ENCODE measurements around the gene RASGRP4.
A peak's percentile ranks its signal among the peaks of the same experiment; 100 is the strongest.

RASGRP4 gene

DNA sequence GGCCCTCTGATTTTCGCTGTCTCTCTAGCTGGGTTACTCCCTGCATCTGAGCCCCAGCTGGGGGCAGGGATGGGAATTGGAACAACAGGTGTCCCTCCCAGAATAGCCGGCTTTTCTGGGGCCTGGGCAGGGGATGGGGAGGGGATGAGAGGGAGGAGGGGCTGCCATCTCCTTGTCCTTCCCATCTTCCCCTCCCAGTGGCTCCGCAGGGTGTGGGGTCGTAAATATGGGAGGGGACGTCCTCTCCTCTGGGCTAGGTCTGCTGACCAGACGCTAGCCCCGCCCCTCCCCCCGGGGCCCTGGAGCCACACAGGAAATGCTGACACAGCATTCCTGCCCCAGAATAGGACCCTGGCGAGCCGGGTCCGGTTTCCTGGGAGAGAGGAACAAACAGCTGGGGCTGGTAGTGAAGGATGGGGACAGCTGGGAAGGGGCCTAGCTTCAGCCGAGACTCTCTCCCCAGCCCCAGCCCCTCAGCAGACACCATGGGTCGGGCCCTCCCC, 8.6 kb upstream of the RASGRP4 start (continued):
- TF ChIP-seq, protein P1, sequence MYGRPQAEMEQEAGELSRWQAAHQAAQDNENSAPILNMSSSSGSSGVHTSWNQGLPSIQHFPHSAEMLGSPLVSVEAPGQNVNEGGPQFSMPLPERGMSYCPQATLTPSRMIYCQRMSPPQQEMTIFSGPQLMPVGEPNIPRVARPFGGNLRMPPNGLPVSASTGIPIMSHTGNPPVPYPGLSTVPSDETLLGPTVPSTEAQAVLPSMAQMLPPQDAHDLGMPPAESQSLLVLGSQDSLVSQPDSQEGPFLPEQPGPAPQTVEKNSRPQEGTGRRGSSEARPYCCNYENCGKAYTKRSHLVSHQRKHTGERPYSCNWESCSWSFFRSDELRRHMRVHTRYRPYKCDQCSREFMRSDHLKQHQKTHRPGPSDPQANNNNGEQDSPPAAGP (tag by site-specific recombination; IDR thresholded peaks at IDR 0.05): peak; percentile 90; the same call in 1 of the 2 replicates
- TF ChIP-seq, protein P2, sequence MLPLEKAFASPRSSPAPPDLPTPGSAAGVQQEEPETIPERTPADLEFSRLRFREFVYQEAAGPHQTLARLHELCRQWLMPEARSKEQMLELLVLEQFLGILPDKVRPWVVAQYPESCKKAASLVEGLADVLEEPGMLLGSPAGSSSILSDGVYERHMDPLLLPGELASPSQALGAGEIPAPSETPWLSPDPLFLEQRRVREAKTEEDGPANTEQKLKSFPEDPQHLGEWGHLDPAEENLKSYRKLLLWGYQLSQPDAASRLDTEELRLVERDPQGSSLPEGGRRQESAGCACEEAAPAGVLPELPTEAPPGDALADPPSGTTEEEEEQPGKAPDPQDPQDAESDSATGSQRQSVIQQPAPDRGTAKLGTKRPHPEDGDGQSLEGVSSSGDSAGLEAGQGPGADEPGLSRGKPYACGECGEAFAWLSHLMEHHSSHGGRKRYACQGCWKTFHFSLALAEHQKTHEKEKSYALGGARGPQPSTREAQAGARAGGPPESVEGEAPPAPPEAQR (tag by site-specific recombination; IDR thresholded peaks at IDR 0.05): peak; percentile 51; the same call in 1 of the 2 replicates
- TF ChIP-seq WT1 (tag by site-specific recombination; IDR thresholded peaks at IDR 0.05) (0 out of 2 replicates have a peak, but pooled peaks have one; percentile 30), GLIS1 (tag by site-specific recombination; IDR thresholded peaks at IDR 0.05) (peak; percentile 33; the same call in 1 of the 2 replicates), ZNF571 (tag by site-specific recombination; IDR thresholded peaks at IDR 0.05) (no peak), ZNF600 (tag by site-specific recombination; IDR thresholded peaks at IDR 0.05) (0 out of 2 replicates have a peak, but pooled peaks have one; percentile 24), ZNF549 (tag by site-specific recombination; IDR thresholded peaks at IDR 0.05) (no peak), ZNF19 (tag by site-specific recombination; IDR thresholded peaks at IDR 0.05; ENCODE audit: low read depth) (no peak), RBAK (tag by site-specific recombination; IDR thresholded peaks at IDR 0.05) (no peak), ZNF223 (tag by site-specific recombination; IDR thresholded peaks at IDR 0.05) (no peak), ZBTB20 (tag by site-specific recombination; IDR thresholded peaks at IDR 0.05) (no peak), ZNF175 (tag by site-specific recombination; IDR thresholded peaks at IDR 0.05) (no peak), ZNF548 (tag by site-specific recombination; IDR thresholded peaks at IDR 0.05) (no peak), ZNF529 (tag by site-specific recombination; IDR thresholded peaks at IDR 0.05; ENCODE audit: insufficient replicate concordance) (no peak), ZNF624 (tag by site-specific recombination; IDR thresholded peaks at IDR 0.05) (no peak), ZNF610 (tag by site-specific recombination; IDR thresholded peaks at IDR 0.05; ENCODE audit: borderline replicate concordance) (no peak), HOXA7 (CRISPR knock-in tag; IDR thresholded peaks at IDR 0.05; ENCODE audit: borderline replicate concordance) (no peak), ZNF433 (tag by site-specific recombination; IDR thresholded peaks at IDR 0.05; ENCODE audit: low read depth) (no peak), ZNF585B (tag by site-specific recombination; IDR thresholded peaks at IDR 0.05) (no peak), ZNF785 (tag by site-specific recombination; IDR thresholded peaks at IDR 0.05) (no peak), GFI1B (tag by site-specific recombination; IDR thresholded peaks at IDR 0.05) (no peak), SP7 (tag by site-specific recombination; IDR thresholded peaks at IDR 0.05) (no peak), ZNF544 (tag by site-specific recombination; IDR thresholded peaks at IDR 0.05) (no peak), MYNN (tag by site-specific recombination; IDR thresholded peaks at IDR 0.05; ENCODE audit: borderline replicate concordance) (no peak), ZNF366 (tag by site-specific recombination; conservative IDR thresholded peaks at IDR 0.05) (no peak), ZFHX2 (tag by site-specific recombination; conservative IDR thresholded peaks at IDR 0.05) (no peak), KLF1 (tag by site-specific recombination; IDR thresholded peaks at IDR 0.05) (peak; percentile 94), OVOL3 (tag by site-specific recombination; IDR thresholded peaks at IDR 0.05) (no peak), ZNF830 (tag by site-specific recombination; IDR thresholded peaks at IDR 0.05; ENCODE audit: low read depth) (no peak)
- TF ChIP-seq, protein P3, sequence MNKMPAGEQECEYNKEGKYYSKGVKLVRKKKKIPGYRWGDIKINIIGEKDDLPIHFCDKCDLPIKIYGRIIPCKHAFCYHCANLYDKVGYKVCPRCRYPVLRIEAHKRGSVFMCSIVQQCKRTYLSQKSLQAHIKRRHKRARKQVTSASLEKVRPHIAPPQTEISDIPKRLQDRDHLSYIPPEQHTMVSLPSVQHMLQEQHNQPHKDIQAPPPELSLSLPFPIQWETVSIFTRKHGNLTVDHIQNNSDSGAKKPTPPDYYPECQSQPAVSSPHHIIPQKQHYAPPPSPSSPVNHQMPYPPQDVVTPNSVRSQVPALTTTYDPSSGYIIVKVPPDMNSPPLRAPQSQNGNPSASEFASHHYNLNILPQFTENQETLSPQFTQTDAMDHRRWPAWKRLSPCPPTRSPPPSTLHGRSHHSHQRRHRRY (tag by site-specific recombination; IDR thresholded peaks at IDR 0.05): no peak
- TF ChIP-seq, protein P4, sequence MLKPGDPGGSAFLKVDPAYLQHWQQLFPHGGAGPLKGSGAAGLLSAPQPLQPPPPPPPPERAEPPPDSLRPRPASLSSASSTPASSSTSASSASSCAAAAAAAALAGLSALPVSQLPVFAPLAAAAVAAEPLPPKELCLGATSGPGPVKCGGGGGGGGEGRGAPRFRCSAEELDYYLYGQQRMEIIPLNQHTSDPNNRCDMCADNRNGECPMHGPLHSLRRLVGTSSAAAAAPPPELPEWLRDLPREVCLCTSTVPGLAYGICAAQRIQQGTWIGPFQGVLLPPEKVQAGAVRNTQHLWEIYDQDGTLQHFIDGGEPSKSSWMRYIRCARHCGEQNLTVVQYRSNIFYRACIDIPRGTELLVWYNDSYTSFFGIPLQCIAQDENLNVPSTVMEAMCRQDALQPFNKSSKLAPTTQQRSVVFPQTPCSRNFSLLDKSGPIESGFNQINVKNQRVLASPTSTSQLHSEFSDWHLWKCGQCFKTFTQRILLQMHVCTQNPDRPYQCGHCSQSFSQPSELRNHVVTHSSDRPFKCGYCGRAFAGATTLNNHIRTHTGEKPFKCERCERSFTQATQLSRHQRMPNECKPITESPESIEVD (tag by site-specific recombination; IDR thresholded peaks at IDR 0.05): no peak
- TF ChIP-seq, protein P5, sequence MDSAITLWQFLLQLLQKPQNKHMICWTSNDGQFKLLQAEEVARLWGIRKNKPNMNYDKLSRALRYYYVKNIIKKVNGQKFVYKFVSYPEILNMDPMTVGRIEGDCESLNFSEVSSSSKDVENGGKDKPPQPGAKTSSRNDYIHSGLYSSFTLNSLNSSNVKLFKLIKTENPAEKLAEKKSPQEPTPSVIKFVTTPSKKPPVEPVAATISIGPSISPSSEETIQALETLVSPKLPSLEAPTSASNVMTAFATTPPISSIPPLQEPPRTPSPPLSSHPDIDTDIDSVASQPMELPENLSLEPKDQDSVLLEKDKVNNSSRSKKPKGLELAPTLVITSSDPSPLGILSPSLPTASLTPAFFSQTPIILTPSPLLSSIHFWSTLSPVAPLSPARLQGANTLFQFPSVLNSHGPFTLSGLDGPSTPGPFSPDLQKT (IDR thresholded peaks at IDR 0.05; ENCODE audit: borderline replicate concordance, low read depth, low read length): no peak
- TF ChIP-seq, protein P6, sequence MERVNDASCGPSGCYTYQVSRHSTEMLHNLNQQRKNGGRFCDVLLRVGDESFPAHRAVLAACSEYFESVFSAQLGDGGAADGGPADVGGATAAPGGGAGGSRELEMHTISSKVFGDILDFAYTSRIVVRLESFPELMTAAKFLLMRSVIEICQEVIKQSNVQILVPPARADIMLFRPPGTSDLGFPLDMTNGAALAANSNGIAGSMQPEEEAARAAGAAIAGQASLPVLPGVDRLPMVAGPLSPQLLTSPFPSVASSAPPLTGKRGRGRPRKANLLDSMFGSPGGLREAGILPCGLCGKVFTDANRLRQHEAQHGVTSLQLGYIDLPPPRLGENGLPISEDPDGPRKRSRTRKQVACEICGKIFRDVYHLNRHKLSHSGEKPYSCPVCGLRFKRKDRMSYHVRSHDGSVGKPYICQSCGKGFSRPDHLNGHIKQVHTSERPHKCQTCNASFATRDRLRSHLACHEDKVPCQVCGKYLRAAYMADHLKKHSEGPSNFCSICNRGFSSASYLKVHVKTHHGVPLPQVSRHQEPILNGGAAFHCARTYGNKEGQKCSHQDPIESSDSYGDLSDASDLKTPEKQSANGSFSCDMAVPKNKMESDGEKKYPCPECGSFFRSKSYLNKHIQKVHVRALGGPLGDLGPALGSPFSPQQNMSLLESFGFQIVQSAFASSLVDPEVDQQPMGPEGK (tag by site-specific recombination; IDR thresholded peaks at IDR 0.05): peak; percentile 47; the same call in 1 of the 2 replicates
